HG03196 (cell line): Measurements from ENCODE around the gene SLC13A5.
"Not testable (repeated sequence)": the region's sequence is repeated elsewhere in the genome, so short reads cannot be mapped to it uniquely, and the experiment has no call there.

Experiments used
- ATAC-seq: cut with Tn5 transposase; IDR thresholded peaks from one replicate; pipeline ENCODE4 v1.9.1; 2021; ENCODE audit not compliant: unreplicated experiment

The SLC13A5 gene

DNA sequence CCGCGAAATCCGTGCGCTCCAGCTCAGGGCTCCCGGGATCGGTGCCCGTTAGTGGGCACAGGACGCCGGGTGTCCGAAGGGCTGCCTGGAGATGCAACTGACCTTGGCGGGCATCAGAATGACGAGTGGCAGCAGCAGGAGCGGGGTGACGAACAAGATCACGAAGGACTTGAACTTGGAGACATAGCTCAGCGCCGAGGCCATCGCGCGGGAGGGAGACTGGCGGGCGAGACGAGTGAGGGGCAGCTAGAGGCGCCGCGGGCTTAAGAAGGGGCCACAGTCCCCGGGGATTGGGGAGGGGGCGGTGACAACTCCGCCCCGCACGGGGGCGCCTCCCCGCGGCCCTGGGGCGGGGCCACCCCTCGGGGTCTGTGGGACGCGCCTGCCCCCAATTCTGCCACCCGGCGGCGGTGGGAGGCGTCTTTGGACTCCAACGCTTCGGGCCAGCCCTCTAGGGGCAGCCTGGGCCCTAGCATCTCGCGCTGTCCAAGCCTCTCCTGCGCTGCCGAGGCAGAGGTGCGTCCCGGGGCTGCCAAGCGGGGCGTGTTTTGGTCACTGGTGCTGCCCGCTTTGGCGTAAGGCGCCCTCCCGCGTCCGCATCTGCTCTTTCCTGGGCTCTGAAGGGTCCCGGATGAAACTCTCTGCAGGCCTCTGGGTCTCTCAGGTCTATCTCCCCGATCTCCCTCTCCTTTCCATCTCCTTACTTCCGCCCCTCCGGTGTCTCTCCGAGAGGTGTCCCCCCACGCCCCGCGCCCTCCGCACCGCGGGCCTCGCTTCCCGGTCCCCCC is at the start of gene SLC13A5:
Gene SLC13A5 (minus strand): TSS at position 240 of the 788 bp plus-strand sequence. CDS start 36 bp downstream, at position 204.
- ATAC-seq = no peak

- ATAC-seq = no peak
Measured at GRCh38 chr17:6761779-6762178, 48.6 kb upstream of the SLC13A5 start.

GRCh38 chr17:6757747-6758146 is 44.6 kb upstream of the SLC13A5 start:
- no peak for ATAC-seq

- no peak for ATAC-seq
Measured at GRCh38 chr17:6756425-6757031, 43.4 kb upstream of the SLC13A5 start.

DNA sequence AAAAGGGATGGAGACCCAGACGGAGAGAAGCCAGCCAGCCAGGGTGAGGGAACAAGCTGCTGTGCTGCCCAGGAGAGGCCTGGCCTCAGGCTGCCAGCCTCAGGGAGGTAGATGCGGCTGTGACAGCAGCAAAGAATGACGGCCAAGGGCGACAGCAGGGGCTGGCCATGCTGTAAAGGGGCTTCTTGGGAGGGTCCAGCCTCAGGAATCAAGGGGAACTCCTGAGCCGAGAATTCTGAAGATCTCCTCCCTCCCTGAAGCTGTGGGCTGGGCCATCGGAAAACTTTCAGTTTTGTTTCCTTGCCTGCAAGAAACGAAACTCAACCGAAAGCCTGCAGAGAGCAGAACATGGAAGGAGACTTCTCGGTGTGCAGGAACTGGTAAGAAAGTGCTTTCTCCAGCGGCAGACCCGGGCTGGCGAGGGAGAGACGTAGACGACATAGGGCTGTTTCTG is 42.6 kb upstream of the SLC13A5 start, which contains the start of gene XAF1:
Gene XAF1 (plus strand): TSS at position 316 of the 454 bp plus-strand sequence. CDS start 33 bp downstream, at position 349.
- ATAC-seq = no peak

DNA sequence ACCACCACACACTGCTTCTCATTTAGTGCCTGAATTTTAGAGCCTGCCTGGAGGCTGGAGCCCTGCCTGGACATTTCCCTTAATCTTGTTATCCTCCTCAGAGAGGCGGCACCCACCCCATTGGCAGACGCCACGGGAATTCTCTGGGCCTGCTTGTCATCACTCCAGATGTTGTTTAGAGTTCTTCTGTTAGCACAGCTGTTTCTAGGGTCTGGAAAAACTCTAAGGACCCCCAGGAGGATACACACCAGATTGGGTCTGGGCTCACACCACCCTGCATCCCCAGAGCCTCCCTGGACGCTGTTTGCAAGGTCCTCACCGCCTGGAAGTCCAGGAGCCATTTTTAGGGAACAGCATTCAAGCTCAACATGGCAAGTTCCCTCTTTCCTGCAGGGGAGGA is 42.1 kb upstream of the SLC13A5 start:
- ATAC-seq = no peak

GRCh38 chr17:6753546-6753945 is 40.4 kb upstream of the SLC13A5 start:
- no peak for ATAC-seq

DNA sequence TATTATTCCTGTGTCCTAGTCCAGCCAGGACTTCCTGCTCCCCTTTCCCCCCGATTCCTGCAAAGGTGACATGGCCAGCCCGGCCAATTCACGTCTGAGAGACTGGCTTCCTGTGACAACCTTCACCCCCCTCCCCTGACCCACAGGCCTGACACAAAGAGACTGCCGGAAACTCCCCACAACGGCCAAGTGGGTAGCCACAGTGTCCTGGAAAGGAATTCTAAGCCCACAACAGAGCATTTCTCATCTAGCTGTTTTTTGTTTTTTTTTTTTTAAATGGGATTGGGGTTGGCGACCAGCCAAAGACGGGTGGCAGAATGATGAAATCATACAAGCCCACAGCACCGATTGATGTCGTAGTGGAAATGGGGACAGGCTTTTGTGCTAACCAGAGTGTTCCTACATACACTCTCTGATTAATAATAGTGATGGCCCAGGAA is 39.9 kb upstream of the SLC13A5 start:
- ATAC-seq = no peak

DNA sequence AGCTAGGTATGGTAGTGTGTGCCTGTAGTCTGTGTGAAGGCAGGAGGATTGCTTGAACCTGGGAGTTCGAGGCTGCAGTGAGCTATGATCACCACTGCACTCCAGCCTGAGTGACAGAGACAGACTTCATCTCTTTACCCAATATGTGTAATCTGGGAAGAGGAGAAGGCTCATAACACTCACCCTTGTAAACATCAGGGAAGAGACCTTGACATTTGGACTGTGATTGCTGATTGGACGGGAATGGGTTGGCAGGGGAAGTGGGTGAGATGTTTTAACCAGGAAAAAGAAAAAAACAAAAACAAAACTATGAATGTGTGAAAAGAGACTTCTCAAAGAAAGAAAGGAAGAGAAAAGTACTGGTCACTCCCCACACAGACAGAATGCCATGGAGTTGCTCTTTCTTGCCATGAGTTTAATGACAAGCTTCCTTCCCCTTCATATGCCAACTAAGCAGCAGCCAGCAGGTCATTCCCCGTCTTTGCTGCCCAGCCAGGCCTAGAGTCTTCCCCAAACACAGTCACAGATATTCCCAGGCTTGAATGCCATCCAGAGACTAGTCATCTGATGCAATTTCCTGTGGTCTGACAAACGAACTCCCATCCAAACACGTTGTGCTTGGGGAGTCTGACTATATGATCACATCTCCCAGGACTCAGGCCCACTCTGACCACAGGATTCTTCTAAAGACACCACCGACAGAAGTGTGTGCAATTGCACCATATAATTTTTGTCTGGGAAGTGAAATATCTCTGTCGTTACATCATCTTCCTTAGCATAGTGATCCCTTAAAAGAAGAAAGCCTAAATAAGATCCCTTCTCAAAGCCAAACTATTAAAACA is 39.1 kb upstream of the SLC13A5 start:
- ATAC-seq = no peak

- ATAC-seq = no peak
Measured at GRCh38 chr17:6749519-6749918, 36.4 kb upstream of the SLC13A5 start.

- no peak for ATAC-seq
Measured at GRCh38 chr17:6748617-6749016, 35.4 kb upstream of the SLC13A5 start.

- not testable (repeated sequence) for ATAC-seq
Measured at GRCh38 chr17:6746665-6747064, 33.5 kb upstream of the SLC13A5 start.

- ATAC-seq = no peak
Measured at GRCh38 chr17:6729531-6729930, 16.4 kb upstream of the SLC13A5 start.

DNA sequence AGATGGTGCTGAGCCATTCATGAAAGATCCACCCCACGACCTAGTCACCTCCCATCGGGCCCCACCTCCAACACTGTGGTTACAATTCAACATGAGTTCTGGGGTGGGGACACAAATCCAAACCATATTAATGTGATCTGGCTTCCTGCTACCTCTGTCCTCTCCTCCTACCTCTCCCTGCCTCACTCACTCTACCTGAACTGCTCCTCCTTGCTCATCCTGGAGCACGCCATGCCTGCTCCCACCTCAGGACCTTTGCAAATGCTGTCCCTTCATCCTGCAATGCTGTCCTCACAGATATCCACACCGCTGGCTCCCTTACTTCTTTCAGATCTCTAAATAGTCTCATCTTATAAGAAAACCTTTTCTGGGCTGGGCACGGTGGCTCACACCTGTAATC is 10.8 kb upstream of the SLC13A5 start:
- no peak for ATAC-seq

- ATAC-seq = no peak
Measured at GRCh38 chr17:6721744-6722143, 8.6 kb upstream of the SLC13A5 start.

GRCh38 chr17:6716736-6717135 is 3.6 kb upstream of the SLC13A5 start:
- ATAC-seq = no peak

- ATAC-seq = no peak
Measured at GRCh38 chr17:6714315-6714874, 1.2 kb upstream of the SLC13A5 start.

- no peak for ATAC-seq
Measured at GRCh38 chr17:6713918-6714271, 726 bp upstream of the SLC13A5 start.

DNA sequence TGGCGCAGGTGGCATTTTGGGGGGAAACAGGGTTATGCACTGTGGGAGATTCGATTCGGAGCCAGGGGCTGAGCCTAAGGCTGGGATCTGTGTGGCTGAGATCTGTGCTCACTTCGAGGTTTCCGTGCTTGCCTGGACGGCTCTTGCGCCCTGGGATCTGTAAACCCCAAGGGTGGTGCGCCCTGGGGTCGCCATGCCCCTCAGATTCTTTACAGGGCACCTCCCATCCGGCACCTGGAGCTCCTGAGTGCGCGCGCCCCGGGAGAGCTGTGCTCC is 377 bp downstream of the SLC13A5 start:
- no peak for ATAC-seq

DNA sequence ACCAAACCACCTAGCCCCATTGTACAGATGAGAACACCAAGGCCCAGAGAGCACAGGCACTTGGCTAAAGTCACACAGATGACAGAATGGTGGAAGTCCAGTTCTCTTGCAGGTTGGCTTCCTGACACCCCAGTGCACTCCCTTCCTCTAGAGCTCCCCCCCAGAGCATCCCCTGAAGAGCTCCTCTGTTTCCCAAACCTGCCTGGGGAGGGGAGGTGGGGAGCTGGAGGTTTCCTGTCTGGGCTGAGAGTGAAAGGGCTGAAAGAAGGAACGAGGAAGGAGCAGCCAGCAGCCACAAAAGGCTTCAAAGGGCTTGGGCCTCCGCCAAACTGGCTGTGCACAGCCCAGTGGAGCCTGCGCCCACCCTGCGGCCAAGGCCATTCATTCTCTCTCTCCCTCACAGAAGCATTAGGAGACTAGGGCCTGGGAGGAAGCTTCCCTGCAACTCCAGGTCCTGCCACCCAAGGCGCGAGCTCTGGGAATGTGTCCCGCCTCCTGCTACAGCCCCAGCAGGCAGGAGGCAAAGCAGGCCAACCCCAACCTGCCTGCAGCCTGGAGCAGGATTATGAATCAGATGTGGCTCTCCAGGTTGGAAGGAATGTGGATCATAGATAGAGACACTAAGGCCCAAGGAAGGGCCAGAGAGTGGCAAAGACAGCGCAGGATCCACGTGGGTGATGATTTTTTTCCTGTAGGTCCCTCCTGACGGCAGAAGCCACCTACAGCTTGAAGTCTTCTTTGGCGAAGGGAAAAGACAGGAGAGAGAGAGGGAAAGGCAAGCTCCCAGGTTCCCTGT is 913 bp downstream of the SLC13A5 start:
- ATAC-seq = no peak

DNA sequence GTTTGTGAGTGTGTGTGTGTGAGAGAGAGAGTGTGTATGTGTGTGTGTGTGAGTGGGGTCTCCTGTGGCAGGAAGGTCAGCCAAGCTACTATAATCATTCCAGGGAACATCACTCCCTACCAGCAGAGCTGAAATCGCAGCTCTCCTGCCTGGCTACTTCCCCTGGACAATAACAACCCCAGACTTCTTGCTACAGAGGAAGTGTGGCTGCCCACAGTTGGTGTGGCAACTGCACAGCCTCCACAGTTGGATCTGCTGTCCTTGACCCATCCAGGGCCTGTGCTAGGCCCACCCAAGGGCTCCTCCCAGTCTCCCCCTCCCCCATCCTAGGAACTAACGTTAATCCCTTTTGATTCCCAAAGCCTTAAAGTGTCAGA is 1.5 kb downstream of the SLC13A5 start:
- ATAC-seq = no peak
